OCI-LY1 (cell line): ENCODE measurements around the gene C11orf97.

ENCODE experiments used
- H2AFZ ChIP-seq: fragments of 200-600 bp; sonication (generic), shearing (Covaris generic); 2 replicates; pipeline ENCODE4 v1.6.0; 2014; ENCODE audit warnings: antibody characterized with exemption, mild to moderate bottlenecking, low read length
- H3F3A ChIP-seq: fragments of 200-600 bp; sonication (generic), shearing (Covaris generic); 2 replicates; pipeline ENCODE4 v1.6.0; 2014; ENCODE audit warnings: mild to moderate bottlenecking, antibody characterized with exemption, low read length, moderate library complexity; ENCODE audit not compliant: insufficient read depth
- H3K27ac ChIP-seq: fragments of 200-600 bp; sonication (generic); 2 replicates; pipeline ENCODE4 v1.5.1; 2014; ENCODE audit warnings: low read length, mixed run types, mild to moderate bottlenecking, low read depth; ENCODE audit not compliant: poor library complexity, severe bottlenecking
- H3K27me3 ChIP-seq: fragments of 200-600 bp; sonication (generic); 2 replicates; pipeline ENCODE4 v1.6.0; 2014; ENCODE audit warnings: antibody characterized with exemption, mild to moderate bottlenecking, low read length, moderate library complexity; ENCODE audit not compliant: insufficient read depth
- H3K36me3 ChIP-seq: fragments of 200-600 bp; sonication (generic); 2 replicates; pipeline ENCODE4 v1.6.1; 2014; ENCODE audit warnings: mild to moderate bottlenecking, antibody characterized with exemption, low read length, moderate library complexity, mixed read lengths; ENCODE audit not compliant: insufficient read depth
- H3K4me1 ChIP-seq: fragments of 200-600 bp; sonication (generic); 2 replicates; pipeline ENCODE4 v1.5.1; 2014; ENCODE audit warnings: mild to moderate bottlenecking, low read length, moderate library complexity; ENCODE audit not compliant: insufficient read depth, severe bottlenecking
- H3K4me2 ChIP-seq: fragments of 200-600 bp; sonication (generic), shearing (Covaris generic); 2 replicates; pipeline ENCODE4 v1.6.1; 2014; ENCODE audit warnings: low read length
- H3K4me3 ChIP-seq: fragments of 200-600 bp; sonication (generic); 2 replicates; pipeline ENCODE4 v1.5.1; 2014; ENCODE audit warnings: low read length, low read depth, mild to moderate bottlenecking, mixed read lengths; ENCODE audit not compliant: poor library complexity, severe bottlenecking
- H3K79me2 ChIP-seq: fragments of 200-600 bp; shearing (Covaris generic); 2 replicates; pipeline ENCODE4 v1.6.1; 2016; ENCODE audit warnings: mixed run types, low read length, mixed read lengths; ENCODE audit not compliant: insufficient read depth
- H3K9ac ChIP-seq: fragments of 200-600 bp; sonication (generic), shearing (Covaris generic); 2 replicates; pipeline ENCODE4 v1.6.1; 2014; ENCODE audit warnings: mild to moderate bottlenecking, low read length, mixed read lengths
- H3K9me2 ChIP-seq: fragments of 200-600 bp; sonication (generic), shearing (Covaris generic); 2 replicates; pipeline ENCODE4 v1.6.1; 2014; ENCODE audit warnings: low read depth, mild to moderate bottlenecking, low read length, mixed read lengths
- H3K9me3 ChIP-seq: fragments of 200-600 bp; shearing (Covaris generic); 2 replicates; pipeline ENCODE4 v1.6.1; 2014; ENCODE audit warnings: low read length, mixed read lengths
- H4K20me1 ChIP-seq: fragments of 200-600 bp; sonication (generic), shearing (Covaris generic); 2 replicates; pipeline ENCODE4 v1.6.0; 2016; ENCODE audit warnings: mild to moderate bottlenecking, low read length; ENCODE audit not compliant: insufficient read depth
- CTCF ChIP-seq: fragments of 200-600 bp; sonication (generic), shearing (Covaris generic); IDR thresholded peaks from 2 replicates; pipeline ENCODE4 v1.5.1; 2017; ENCODE audit warnings: mild to moderate bottlenecking, antibody characterized with exemption, low read length, moderate library complexity, mixed read lengths
- EZH2 ChIP-seq: fragments of 200-600 bp; sonication (generic), shearing (Covaris generic); IDR thresholded peaks from 2 replicates; pipeline ENCODE4 v1.8.0; 2017; ENCODE audit warnings: borderline replicate concordance, mixed run types, mild to moderate bottlenecking, antibody characterized with exemption, low read length, moderate library complexity, mixed read lengths

The C11orf97 gene

GRCh38 chr11:94557421-94557820 is 45.2 kb downstream of the C11orf97 start:
- Histone ChIP-seq H3K4me3 (no peak overlapping the region), H3K27me3 (no peaks in the 10 kb centered on the region), H3K27ac (no peak overlapping the region), H3F3A (no peaks in the 10 kb centered on the region), H2AFZ (no peak overlapping the region), H3K79me2 (no peaks in the 10 kb centered on the region), H4K20me1 (no peaks in the 10 kb centered on the region), H3K9me3 (no peaks in the 10 kb centered on the region), H3K9me2 (no peaks in the 10 kb centered on the region), H3K4me1 (no peaks in the 10 kb centered on the region), H3K36me3 (no peaks in the 10 kb centered on the region), H3K9ac (no peak overlapping the region), H3K4me2 (no peak overlapping the region)
- TF ChIP-seq CTCF, result no peak
- TF ChIP-seq EZH2, result no peak

GRCh38 chr11:94557992-94558391 is 45.7 kb downstream of the C11orf97 start:
- Histone ChIP-seq H3K27me3 (no peaks in the 10 kb centered on the region), H3K9me2 (no peaks in the 10 kb centered on the region), H4K20me1 (no peaks in the 10 kb centered on the region), H3K27ac (no peak overlapping the region), H3K4me3 (no peak overlapping the region), H3F3A (no peaks in the 10 kb centered on the region), H3K4me2 (no peak overlapping the region), H3K9me3 (no peaks in the 10 kb centered on the region), H3K36me3 (no peaks in the 10 kb centered on the region), H3K9ac (no peak overlapping the region), H3K79me2 (no peaks in the 10 kb centered on the region), H3K4me1 (no peaks in the 10 kb centered on the region), H2AFZ (no peak overlapping the region)
- TF ChIP-seq CTCF (no peak), EZH2 (no peak)

- Histone ChIP-seq H4K20me1 (no peaks in the 10 kb centered on the region), H3K9me3 (no peaks in the 10 kb centered on the region), H3K79me2 (no peaks in the 10 kb centered on the region), H3K27ac (no peak overlapping the region), H3K4me3 (no peak overlapping the region), H3K4me2 (no peak overlapping the region), H3K9me2 (no peaks in the 10 kb centered on the region), H2AFZ (no peak overlapping the region), H3K27me3 (no peaks in the 10 kb centered on the region), H3F3A (no peaks in the 10 kb centered on the region), H3K4me1 (no peaks in the 10 kb centered on the region), H3K9ac (no peak overlapping the region), H3K36me3 (no peaks in the 10 kb centered on the region)
- TF ChIP-seq CTCF (no peak), EZH2 (no peak)
These were observed 46.2 kb downstream of the C11orf97 start for GRCh38 chr11:94558468-94558867.
